ENCODE data around the gene TIGD6.

Gene TIGD6

GRCh38 chr5:150015415-150015814 lies 15.0 kb upstream of the TIGD6 start:
- DNase-seq: no peak

- no peak for DNase-seq
Measured at GRCh38 chr5:150014456-150014855, 14.0 kb upstream of the TIGD6 start.

GRCh38 chr5:150013931-150014330 lies 13.5 kb upstream of the TIGD6 start:
- DNase-seq: no peak

GRCh38 chr5:150009671-150010387 lies 9.4 kb upstream of the TIGD6 start:
- peak; percentile 10 for DNase-seq

GRCh38 chr5:150007050-150007449 lies 6.6 kb upstream of the TIGD6 start:
- no peak for DNase-seq

GRCh38 chr5:150006318-150006717 lies 5.9 kb upstream of the TIGD6 start:
- DNase-seq: no peak

GRCh38 chr5:150001660-150002486 lies 1.4 kb upstream of the TIGD6 start:
- peak; percentile 86 for DNase-seq

GRCh38 chr5:150000990-150001659 lies 671 bp upstream of the TIGD6 start:
- DNase-seq: peak; percentile 30

- DNase-seq: no peak
Measured at GRCh38 chr5:149999866-150000255, 593 bp downstream of the TIGD6 start.

- no peak for DNase-seq
Measured at GRCh38 chr5:149999359-149999758, 1.1 kb downstream of the TIGD6 start.

- no peak for DNase-seq
Measured at GRCh38 chr5:149998281-149998680, 2.2 kb downstream of the TIGD6 start.

GRCh38 chr5:149996205-149996890 lies 4.1 kb downstream of the TIGD6 start:
- no peak for DNase-seq

GRCh38 chr5:149995385-149996204 lies 4.9 kb downstream of the TIGD6 start:
- DNase-seq: no peak

- DNase-seq: no peak
Measured at GRCh38 chr5:149993471-149993870, 7.0 kb downstream of the TIGD6 start.

- peak; percentile 71 for DNase-seq
Measured at GRCh38 chr5:149990518-149991376, 9.7 kb downstream of the TIGD6 start.

GRCh38 chr5:149988126-149988525 lies 12.3 kb downstream of the TIGD6 start:
- no peak for DNase-seq

- no peak for DNase-seq
Measured at GRCh38 chr5:149982505-149982904, 17.9 kb downstream of the TIGD6 start.

GRCh38 chr5:149981206-149981605 lies 19.2 kb downstream of the TIGD6 start:
- DNase-seq: no peak

- DNase-seq: no peak
Measured at GRCh38 chr5:149979896-149980295, 20.6 kb downstream of the TIGD6 start.

- no peak for DNase-seq
Measured at GRCh38 chr5:149975409-149975808, 25.0 kb downstream of the TIGD6 start.

Data from activated CD4-positive, alpha-beta T cell treated with anti-CD3 and anti-CD28 coated beads, Interleukin-2, amount 50 U/mL, for 16 hours (primary cell).